ENCODE data around the gene RET.
"Not testable (repeated sequence)": the region's sequence is repeated elsewhere in the genome, so short reads cannot be mapped to it uniquely, and the experiment has no call there.

GRCh38 chr10:43099339-43099738, 22.5 kb downstream of the RET start:
- not testable (repeated sequence) for TF ChIP-seq CTCF (IDR thresholded peaks at IDR 0.05; ENCODE audit: insufficient read depth, low read depth, low read length); EZH2 (IDR thresholded peaks at IDR 0.05; ENCODE audit: insufficient read depth, low read length)
